IMR-90 (cell line): ENCODE measurements around the gene DLGAP4. TPM values are rescaled to one million over a fixed set of nuclear protein-coding genes. Genes with fewer than 3 reads are reported as not detected.

Experiments used
- ATAC-seq: fragments of 200-7000 bp; cut with Tn5 transposase; 2 replicates; pipeline ENCODE4 v1.9.1; 2020; ENCODE audit warnings: low read depth, mild to moderate bottlenecking, moderate library complexity
- BruUV-seq: library from RNA; stranded (reverse); fragments of 400-500 nt; replicated peaks from 2 replicates; lab custom pipeline; 2021; lab: Mats Ljungman, UMichigan
- CTCF ChIA-PET: fragments of 300-600 bp; formaldehyde crosslinking; extraction: SDS; loops from one replicate; lab custom pipeline; 2021; ENCODE audit warnings: antibody characterized with exemption; lab: Yijun Ruan, JAX
- POLR2A ChIA-PET: fragments of 300-600 bp; sonication (Branson Sonifier 250); formaldehyde crosslinking; loops from one replicate; lab custom pipeline; 2022; ENCODE audit warnings: antibody characterized with exemption; ENCODE audit not compliant: unreplicated experiment; lab: Charles Lee
- DNase-seq: peaks from one replicate; pipeline ENCODE4 v3.0.0; 2013
- H2AFZ ChIP-seq: replicated peaks from 2 replicates; pipeline ENCODE3; 2013; ENCODE audit warnings: low read length, mild to moderate bottlenecking; ENCODE audit not compliant: poor library complexity
- H2AK5ac ChIP-seq: 2 replicates; pipeline ENCODE4 v1.6.1; 2013; ENCODE audit warnings: low read depth, low read length, inconsistent platforms
- H2AK9ac ChIP-seq: replicated peaks from 2 replicates; pipeline ENCODE3; 2013; ENCODE audit warnings: mild to moderate bottlenecking, low read depth, low read length, moderate library complexity; ENCODE audit not compliant: poor library complexity
- H2BK120ac ChIP-seq: 2 replicates; pipeline ENCODE4 v1.6.1; 2013; ENCODE audit warnings: low read depth, low read length, inconsistent platforms
- H2BK15ac ChIP-seq: 3 replicates; pipeline ENCODE4 v1.6.1; 2013; ENCODE audit warnings: low read depth, low read length, inconsistent platforms
- H2BK20ac ChIP-seq: 2 replicates; pipeline ENCODE4 v1.6.1; 2013; ENCODE audit warnings: low read depth, mild to moderate bottlenecking, inconsistent platforms, low read length, moderate library complexity
- H2BK5ac ChIP-seq: 2 replicates; pipeline ENCODE4 v1.6.1; 2013; ENCODE audit warnings: mild to moderate bottlenecking, low read depth, low read length, inconsistent platforms; ENCODE audit not compliant: poor library complexity, severe bottlenecking
- H3K14ac ChIP-seq: replicated peaks from 2 replicates; pipeline ENCODE4 v1.6.1; 2013; ENCODE audit warnings: low read depth, low read length, inconsistent platforms
- H3K18ac ChIP-seq: 2 replicates; pipeline ENCODE4 v1.6.1; 2013; ENCODE audit warnings: low read depth, low read length, control low read depth
- H3K23ac ChIP-seq: 2 replicates; pipeline ENCODE4 v1.6.1; 2013; ENCODE audit warnings: low read depth, low read length, inconsistent platforms
- H3K27ac ChIP-seq: 2 replicates; pipeline ENCODE4 v1.5.1; 2013; ENCODE audit warnings: mild to moderate bottlenecking, control low read depth, low read length; ENCODE audit not compliant: insufficient read depth
- H3K27me3 ChIP-seq: 2 replicates; pipeline ENCODE4 v1.6.1; 2013; ENCODE audit warnings: low read length; ENCODE audit not compliant: control insufficient read depth, insufficient read depth
- H3K36me3 ChIP-seq: 2 replicates; pipeline ENCODE4 v1.6.1; 2013; ENCODE audit warnings: low read length, mixed read lengths; ENCODE audit not compliant: control insufficient read depth, insufficient read depth
- H3K4ac ChIP-seq: 2 replicates; pipeline ENCODE4 v1.6.1; 2013; ENCODE audit warnings: low read depth, low read length, inconsistent platforms
- H3K4me1 ChIP-seq: 2 replicates; pipeline ENCODE4 v1.6.1; 2013; ENCODE audit warnings: low read length, mixed read lengths; ENCODE audit not compliant: control insufficient read depth, insufficient read depth
- H3K4me2 ChIP-seq: 2 replicates; pipeline ENCODE4 v1.6.1; 2013; ENCODE audit warnings: low read depth, mild to moderate bottlenecking, control low read depth, low read length, moderate library complexity
- H3K4me3 ChIP-seq: 2 replicates; pipeline ENCODE4 v1.5.1; 2013; ENCODE audit warnings: low read depth, mild to moderate bottlenecking, control low read depth, low read length, moderate library complexity; ENCODE audit not compliant: insufficient read depth
- H3K56ac ChIP-seq: 2 replicates; pipeline ENCODE4 v1.6.1; 2013; ENCODE audit warnings: low read length, inconsistent platforms; ENCODE audit not compliant: insufficient read depth; ENCODE audit errors: extremely low read depth
- H3K79me1 ChIP-seq, 2 experiments: 2 replicates each; pipeline ENCODE4 v1.6.1; 2013; ENCODE audit warnings: low read length in 2 of 2, inconsistent platforms in 1 of 2, low read depth in 1 of 2
- H3K9ac ChIP-seq: 2 replicates; pipeline ENCODE4 v1.6.1; 2013; ENCODE audit warnings: low read depth, low read length, control low read depth
- H3K9me1 ChIP-seq: 2 replicates; pipeline ENCODE4 v1.6.1; 2013; ENCODE audit warnings: low read length, inconsistent platforms; ENCODE audit not compliant: insufficient read depth
- H3K9me3 ChIP-seq: 2 replicates; pipeline ENCODE4 v1.6.1; 2013; ENCODE audit warnings: low read length; ENCODE audit not compliant: control insufficient read depth, insufficient read depth
- H4K20me1 ChIP-seq: 2 replicates; pipeline ENCODE4 v1.6.1; 2013; ENCODE audit warnings: low read length, inconsistent platforms; ENCODE audit not compliant: insufficient read depth
- H4K5ac ChIP-seq: 2 replicates; pipeline ENCODE4 v1.6.1; 2013; ENCODE audit warnings: mild to moderate bottlenecking, low read depth, low read length, control low read depth
- H4K8ac ChIP-seq, 2 experiments: 2 replicates each; pipeline ENCODE4 v1.6.1; 2013; ENCODE audit warnings: low read depth in 2 of 2, low read length in 2 of 2, control low read depth in 1 of 2, inconsistent platforms in 1 of 2
- H4K91ac ChIP-seq: 2 replicates; pipeline ENCODE4 v1.6.1; 2013; ENCODE audit warnings: low read depth, low read length, inconsistent platforms; ENCODE audit not compliant: insufficient read depth
- CEBPB ChIP-seq: IDR thresholded peaks from 2 replicates; pipeline ENCODE4 v1.6.1; 2012; ENCODE audit warnings: low read depth, low read length, improper control_type of control experiment
- FOS ChIP-seq: fragments of 150-350 bp; IDR thresholded peaks from 2 replicates; pipeline ENCODE4 v1.6.1; 2016; ENCODE audit warnings: low read depth, low read length
- MAFK ChIP-seq: IDR thresholded peaks from 2 replicates; pipeline ENCODE4 v1.6.1; 2012; ENCODE audit warnings: low read depth, low read length, improper control_type of control experiment
- MAZ ChIP-seq: IDR thresholded peaks from 2 replicates; pipeline ENCODE4 v1.6.1; 2012; ENCODE audit warnings: low read depth, mild to moderate bottlenecking, low read length, improper control_type of control experiment, moderate library complexity, borderline replicate concordance
- NFE2L2 ChIP-seq: fragments of 150-350 bp; IDR thresholded peaks from 2 replicates; pipeline ENCODE4 v1.6.1; 2016; ENCODE audit warnings: low read depth, mild to moderate bottlenecking, low read length
- POLR2A ChIP-seq: IDR thresholded peaks from 2 replicates; pipeline ENCODE4 v1.6.1; 2012; ENCODE audit warnings: mild to moderate bottlenecking, low read depth, low read length
- RAD21 ChIP-seq: IDR thresholded peaks from 2 replicates; pipeline ENCODE4 v1.6.1; 2012; ENCODE audit warnings: low read length, improper control_type of control experiment
- RCOR1 ChIP-seq: IDR thresholded peaks from 2 replicates; pipeline ENCODE4 v1.6.1; 2012; ENCODE audit warnings: mild to moderate bottlenecking, low read length, improper control_type of control experiment; ENCODE audit not compliant: insufficient replicate concordance
- RFX5 ChIP-seq: IDR thresholded peaks from 2 replicates; pipeline ENCODE4 v1.8.0; 2012; ENCODE audit warnings: low read depth, mild to moderate bottlenecking, low read length, moderate library complexity
- SMC3 ChIP-seq: fragments of 150-350 bp; IDR thresholded peaks from 2 replicates; pipeline ENCODE4 v1.6.1; 2016; ENCODE audit warnings: low read depth, mild to moderate bottlenecking, antibody characterized with exemption, low read length, moderate library complexity
- WGBS, 2 experiments: methylation state at CpG; one replicate each; pipeline versions ENCODE4 v1.1.5 to v1.1.7; 2013; ENCODE audit warnings: missing lambda C conversion rate in 2 of 2; ENCODE audit not compliant: insufficient read length in 1 of 2; ENCODE audit errors: extremely low coverage in 2 of 2; 5-methylcytosine and 5-hydroxymethylcytosine counted together
- dilution Hi-C: fragments of 300-500 bp; cut with HindIII; formaldehyde crosslinking; loops from one replicate; pipeline ENCODE4 v1.14.3; 2018; ENCODE audit warnings: low sequenced_read_pairs; ENCODE audit not compliant: unreplicated experiment
- in situ Hi-C: fragments of 300-500 bp; cut with MboI; formaldehyde crosslinking; loops from 3 replicates; pipeline ENCODE4 v1.14.3; 2019; ENCODE audit warnings: low sequenced_read_pairs, inconsistent platforms, mixed read lengths
- intact Hi-C: fragments of 100-400 bp; cut with micrococcal nuclease; formaldehyde crosslinking; loops from 2 replicates; pipeline ENCODE4 v1.10.0; 2022
- polyA plus RNA-seq, 3 experiments: library from polyadenylated mRNA; depleted of rRNA; stranded (reverse); fragments of >200 nt; gene quantifications; 2 replicates each; pipeline ENCODE4 v1.2.3, GENCODE V29; 2012; ENCODE audit warnings: low replicate concordance in 1 of 3
- total RNA-seq: library from RNA; depleted of rRNA; stranded (reverse); fragments of >200 nt; gene quantifications from 2 replicates; pipeline ENCODE4 v1.2.3, GENCODE V29; 2012
- TF ChIP-seq, protein P1 (sequence below): fragments of 150-350 bp; IDR thresholded peaks from 2 replicates; pipeline ENCODE4 v1.6.1; 2017; ENCODE audit warnings: mild to moderate bottlenecking, antibody characterized with exemption, low read length, low read depth
- TF ChIP-seq, protein P2 (sequence below): fragments of 150-350 bp; IDR thresholded peaks from 2 replicates; pipeline ENCODE4 v1.6.1; 2016; ENCODE audit warnings: low read depth, mild to moderate bottlenecking, low read length, moderate library complexity, borderline replicate concordance

Gene DLGAP4
- total and polyA plus RNA-seq, 2 of the 4 experiments (the other 2 are of a cell fraction), result 32.3 to 73.2 TPM

DNA sequence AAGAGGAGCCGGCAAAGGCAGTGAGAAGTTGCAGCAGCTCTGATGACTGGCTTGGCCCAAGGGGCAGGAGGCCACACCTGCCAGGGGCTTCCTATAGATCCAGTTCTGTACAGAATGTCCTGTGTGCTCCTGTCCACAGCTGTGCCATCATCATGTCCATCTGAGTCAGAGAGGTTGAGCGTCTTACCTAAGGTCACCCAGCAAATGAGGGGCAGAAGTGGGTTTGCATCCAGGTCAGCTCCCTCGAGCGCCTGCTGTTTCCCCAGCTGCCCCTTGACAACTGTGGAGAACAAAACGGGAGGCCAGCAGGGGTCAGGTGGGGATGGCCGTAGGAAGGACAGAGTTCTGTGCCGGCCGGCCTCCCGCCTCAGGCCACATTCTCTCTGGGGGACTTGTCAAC, 47.6 kb downstream of the DLGAP4 start:
- DNase-seq (no peak), ATAC-seq (no peak)
- Histone ChIP-seq H4K91ac (no peak overlapping the region), H4K5ac (no peak overlapping the region), H2BK5ac (no peak overlapping the region), H4K20me1 (no peaks in the 10 kb centered on the region), H3K9me3 (no peaks in the 10 kb centered on the region), H2BK20ac (no peak overlapping the region), H3K4ac (no peak overlapping the region), H3K4me3 (no peak overlapping the region), H3K9me1 (no peaks in the 10 kb centered on the region), H3K36me3 (no peaks in the 10 kb centered on the region), H3K23ac (no peak overlapping the region), H2AFZ (no peak overlapping the region), H3K56ac (no peak overlapping the region), H2AK9ac (no peak overlapping the region), H3K14ac (no peak overlapping the region), H2BK15ac (no peak overlapping the region), H3K9ac (no peak overlapping the region), H4K8ac (no peak overlapping the region), H2BK120ac (no peak overlapping the region), H3K4me2 (no peak overlapping the region), H3K27ac (no peak overlapping the region), H2AK5ac (no peak overlapping the region), H3K18ac (no peak overlapping the region), H3K4me1 (no peaks in the 10 kb centered on the region), H3K27me3 (peaks cover 10% of the 10 kb centered on the region; the same call in 1 of the 2 replicates), H3K79me1 (no peaks in the 10 kb centered on the region)
- 11% methylated on average over 3 of the region's 9 CpGs; no CpG with 5 or more reads in 1 of the 2 experiments for WGBS, 2 experiments
- intact Hi-C loops, result no loop called here
- in situ Hi-C loops, result no loop called here
- ChIA-PET CTCF (interaction anchor here (0.6 to 1.0 kb wide), 2 partner anchors 11 to 321 kb away, joined by 3 to 4 read pairs; no protein-coding TSS in a partner anchor), POLR2A (no interaction called here)
- dilution Hi-C loops, result no loop called here
- BruUV-seq, result no TSS peak
- TF ChIP-seq SMC3 (no peak), MAZ (no peak), FOS (no peak), RCOR1 (no peak), POLR2A (no peak), NFE2L2 (no peak), RFX5 (no peak), CEBPB (no peak), RAD21 (no peak), MAFK (no peak)
- TF ChIP-seq, protein P1, sequence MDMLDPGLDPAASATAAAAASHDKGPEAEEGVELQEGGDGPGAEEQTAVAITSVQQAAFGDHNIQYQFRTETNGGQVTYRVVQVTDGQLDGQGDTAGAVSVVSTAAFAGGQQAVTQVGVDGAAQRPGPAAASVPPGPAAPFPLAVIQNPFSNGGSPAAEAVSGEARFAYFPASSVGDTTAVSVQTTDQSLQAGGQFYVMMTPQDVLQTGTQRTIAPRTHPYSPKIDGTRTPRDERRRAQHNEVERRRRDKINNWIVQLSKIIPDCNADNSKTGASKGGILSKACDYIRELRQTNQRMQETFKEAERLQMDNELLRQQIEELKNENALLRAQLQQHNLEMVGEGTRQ, result no peak
- TF ChIP-seq, protein P2, sequence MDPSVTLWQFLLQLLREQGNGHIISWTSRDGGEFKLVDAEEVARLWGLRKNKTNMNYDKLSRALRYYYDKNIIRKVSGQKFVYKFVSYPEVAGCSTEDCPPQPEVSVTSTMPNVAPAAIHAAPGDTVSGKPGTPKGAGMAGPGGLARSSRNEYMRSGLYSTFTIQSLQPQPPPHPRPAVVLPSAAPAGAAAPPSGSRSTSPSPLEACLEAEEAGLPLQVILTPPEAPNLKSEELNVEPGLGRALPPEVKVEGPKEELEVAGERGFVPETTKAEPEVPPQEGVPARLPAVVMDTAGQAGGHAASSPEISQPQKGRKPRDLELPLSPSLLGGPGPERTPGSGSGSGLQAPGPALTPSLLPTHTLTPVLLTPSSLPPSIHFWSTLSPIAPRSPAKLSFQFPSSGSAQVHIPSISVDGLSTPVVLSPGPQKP, result no peak
